ENCODE data around the gene NUP188. TPM values are rescaled to one million over a fixed set of nuclear protein-coding genes. Genes with fewer than 3 reads are reported as not detected.
A peak's percentile ranks its signal among the peaks of the same experiment; 100 is the strongest.
"Not testable (repeated sequence)": the region's sequence is repeated elsewhere in the genome, so short reads cannot be mapped to it uniquely, and the experiment has no call there.

The NUP188 gene
- total RNA-seq, 1 donor from 2014 or later: 50.6 TPM

DNA sequence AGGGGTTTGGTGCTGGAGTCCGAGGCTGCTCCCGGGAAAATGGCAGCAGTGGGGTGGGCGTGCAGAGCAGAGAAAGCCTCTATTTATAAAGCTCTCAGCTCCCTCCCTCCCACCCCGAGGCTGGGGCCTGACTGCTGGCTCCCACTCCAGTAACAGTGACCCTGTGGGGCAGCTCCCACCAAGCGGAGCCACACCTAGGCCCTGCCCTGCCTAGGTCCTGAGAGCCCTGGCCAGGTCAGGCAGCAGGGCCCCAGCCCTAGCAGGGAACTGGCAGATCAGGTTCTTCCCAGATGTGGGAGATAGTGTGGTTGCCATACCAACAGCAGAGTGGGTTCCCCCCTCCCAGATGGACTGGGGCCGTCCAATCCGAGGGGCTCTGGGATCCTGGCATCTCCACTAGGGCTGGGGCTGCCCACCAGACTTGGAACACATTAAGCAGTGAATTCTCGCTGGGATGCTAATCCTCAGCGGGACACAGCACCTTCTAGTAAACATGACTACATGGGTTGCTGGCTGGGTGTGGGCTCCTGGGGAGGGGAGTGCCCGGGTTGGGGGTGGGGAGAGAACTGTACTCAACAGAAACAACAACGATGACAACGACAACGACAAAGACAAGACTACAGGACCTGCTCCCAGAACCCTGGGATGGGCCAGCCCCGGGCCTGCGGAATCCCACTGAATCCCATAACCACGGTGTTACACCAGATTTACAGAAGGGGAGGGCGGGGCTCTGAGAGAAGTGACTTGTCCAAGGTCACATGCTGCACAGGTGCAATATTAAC lies 79.1 kb downstream of the NUP188 start:
- DNase-seq (ENCODE audit: low spot score): no peak

DNA sequence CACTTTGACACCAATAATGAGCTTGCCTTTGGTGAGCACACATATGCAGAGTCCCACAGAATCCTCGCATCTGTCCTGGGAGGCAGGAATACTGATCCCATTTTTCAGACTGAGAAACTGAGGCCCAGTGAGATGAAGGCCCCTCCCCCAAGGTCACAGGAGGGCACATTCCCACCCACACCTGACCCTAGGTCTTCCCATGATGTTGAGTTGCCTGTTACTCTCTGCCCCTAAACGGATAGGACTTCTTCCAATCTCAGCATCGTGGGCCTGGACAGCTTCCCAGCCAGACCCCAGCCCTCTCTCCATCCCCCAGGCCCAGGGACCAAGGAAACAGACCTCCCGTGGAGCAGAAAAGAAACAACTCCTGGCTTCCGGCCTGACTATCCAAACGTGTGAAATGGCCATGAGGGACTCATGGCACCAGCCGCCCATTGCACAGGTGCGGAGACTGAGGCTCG lies 79.8 kb downstream of the NUP188 start:
- no peak for DNase-seq (ENCODE audit: low spot score)

DNA sequence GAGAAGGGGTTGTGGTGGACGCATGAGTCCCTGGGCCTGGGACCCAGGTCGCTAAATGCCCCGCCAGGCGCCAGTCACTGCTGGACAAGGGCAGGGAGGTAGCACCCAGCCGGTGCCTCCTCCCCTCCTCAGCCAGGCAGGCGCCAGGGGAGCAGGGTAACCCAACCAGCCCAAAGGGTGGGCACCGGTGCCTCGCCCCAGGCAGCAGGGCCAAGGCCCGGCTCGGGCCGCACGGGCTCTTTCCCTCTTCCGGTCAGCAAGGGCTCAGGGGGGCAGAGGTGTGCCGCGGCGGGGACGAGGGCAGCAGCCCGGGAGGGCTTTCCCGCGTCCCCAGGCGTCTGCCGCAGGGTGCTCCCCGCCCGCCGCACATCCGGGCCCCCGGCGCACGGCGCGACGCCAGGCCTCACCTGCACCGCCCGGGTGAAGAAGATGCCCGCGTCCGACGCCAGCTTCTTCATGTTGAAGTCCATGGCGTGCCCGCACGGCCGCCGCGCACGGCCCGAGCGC lies 80.2 kb downstream of the NUP188 start:
- no peak for DNase-seq (ENCODE audit: low spot score)

DNA sequence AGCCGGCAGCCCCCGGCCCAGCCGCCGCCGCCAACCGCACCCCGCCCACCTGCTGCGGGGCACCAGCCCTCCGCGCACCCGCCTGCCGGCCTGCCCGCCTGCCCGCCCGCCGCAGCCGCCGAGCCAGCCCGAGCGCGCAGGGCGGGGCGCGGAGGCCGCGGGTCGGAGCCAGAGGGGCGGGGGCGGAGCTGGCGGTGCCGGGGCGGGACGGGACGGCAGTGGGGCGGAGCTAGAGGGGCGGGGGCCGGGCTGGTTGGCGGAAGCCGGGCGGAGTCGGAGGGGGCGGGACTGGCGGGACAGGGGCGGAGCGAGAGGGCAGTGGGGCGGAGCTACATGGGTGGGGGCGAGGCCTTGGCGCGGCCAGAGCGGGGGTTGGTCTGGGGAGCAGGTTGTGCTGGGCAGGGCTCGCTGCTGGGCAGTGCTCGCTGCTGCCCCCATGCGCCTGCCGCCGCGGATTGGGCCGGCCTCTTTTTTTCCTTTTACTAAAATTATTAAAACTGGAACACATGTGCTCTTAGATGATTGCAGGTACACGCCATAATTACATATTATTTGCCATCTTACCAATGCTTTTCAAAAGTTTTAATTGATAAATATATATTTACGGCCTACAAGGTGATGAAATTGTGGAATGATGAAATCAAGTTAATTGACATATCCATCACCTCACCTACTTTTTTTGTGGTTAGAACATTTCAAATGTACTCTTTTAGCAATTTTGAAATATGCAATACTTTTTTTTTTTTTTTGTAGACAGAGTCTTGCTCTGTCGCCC lies 80.9 kb downstream of the NUP188 start, which contains the start of gene SH3GLB2:
Gene SH3GLB2, minus strand, starts transcription at position 140 of the 775 bp plus-strand sequence. CDS start 177 bp downstream, outside the sequence.
- peak; percentile 100 for DNase-seq (ENCODE audit: low spot score)

DNA sequence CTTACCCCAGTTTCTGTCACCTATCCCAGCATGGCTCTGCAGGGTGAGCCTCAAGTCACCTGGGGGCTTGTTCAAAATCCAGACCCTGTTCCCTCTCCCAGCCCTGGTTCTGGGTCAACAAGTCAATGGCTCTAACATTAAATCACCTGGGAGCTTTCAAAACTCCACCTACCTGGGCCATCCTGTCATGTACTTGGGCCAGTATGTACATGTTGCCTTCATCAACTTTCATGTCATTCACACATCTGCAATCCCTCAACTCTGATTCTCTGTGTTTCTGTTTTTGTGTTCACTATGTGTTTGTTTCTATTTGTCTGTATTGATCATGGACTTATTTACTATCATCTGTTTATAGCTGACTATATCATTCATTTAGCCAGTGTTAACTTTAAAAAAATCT lies 82.7 kb downstream of the NUP188 start:
- DNase-seq (ENCODE audit: low spot score): no peak

DNA sequence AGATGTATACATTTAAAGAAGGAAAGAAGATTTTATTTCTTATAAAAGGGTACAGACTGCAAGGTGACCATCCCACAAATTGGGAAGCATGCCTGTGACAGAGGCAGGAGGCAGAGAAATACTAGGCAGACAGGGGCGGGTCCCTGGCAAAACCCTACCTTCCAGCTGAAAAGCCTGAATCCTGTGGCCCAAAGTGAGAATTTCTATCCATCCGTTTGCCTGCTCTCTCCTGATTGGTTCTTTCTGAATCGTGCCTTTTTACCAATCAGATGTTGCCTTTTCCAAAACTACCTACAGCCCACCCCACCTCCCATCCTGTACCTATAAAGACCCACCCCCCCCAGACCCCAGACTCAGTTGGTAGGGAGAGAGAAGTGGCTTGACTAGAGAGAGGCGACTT lies 84.0 kb downstream of the NUP188 start:
- no peak for DNase-seq (ENCODE audit: low spot score)

DNA sequence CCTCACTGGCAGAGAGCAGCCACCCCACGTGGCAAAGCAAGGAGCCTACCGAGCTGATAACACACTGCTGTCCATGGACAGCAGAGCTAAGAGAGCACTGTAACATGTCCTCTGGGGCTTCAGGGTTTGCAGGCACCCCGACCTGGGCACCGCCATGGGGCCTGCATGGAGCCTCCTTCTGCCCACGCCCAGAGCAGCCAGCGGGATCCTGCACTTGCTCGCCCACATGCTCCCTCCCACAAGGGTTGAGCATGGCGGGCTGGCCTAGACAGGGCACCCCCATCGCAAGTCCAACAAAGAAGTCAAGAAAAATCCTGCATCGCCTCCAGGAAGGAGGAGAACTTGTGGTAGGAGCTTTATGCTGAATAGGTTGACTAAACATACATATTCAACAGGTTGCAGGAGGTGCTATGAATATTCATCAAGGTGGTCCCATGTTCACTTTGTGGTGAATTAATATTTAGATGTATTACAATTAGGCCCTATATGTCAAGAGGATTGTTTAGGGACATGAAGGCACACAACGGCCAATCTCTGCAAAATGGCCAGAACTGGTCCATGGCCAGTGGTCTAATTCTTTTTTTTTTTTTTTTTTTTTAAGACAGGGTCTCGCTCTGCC lies 85.2 kb downstream of the NUP188 start:
- no peak for DNase-seq (ENCODE audit: low spot score)

DNA sequence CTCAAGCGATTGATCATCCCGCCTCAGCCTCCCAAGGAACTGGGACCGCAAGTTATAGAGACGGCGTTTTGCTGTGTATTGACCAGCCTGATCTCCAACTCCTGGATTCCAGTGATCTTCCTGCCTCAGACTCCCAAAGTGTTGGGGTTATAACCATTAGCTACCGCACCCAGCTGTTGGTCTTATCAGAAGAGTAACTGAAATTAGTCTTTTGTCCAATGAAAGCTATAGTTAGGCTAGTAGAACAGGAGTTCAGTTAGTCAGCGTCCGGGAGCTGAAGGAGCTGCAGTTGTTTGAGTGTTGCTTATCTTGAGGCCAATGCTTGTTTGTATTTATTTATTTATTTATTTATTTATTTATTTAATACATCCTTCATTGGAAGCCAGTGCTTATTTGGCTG lies 85.7 kb downstream of the NUP188 start:
- DNase-seq (ENCODE audit: low spot score): no peak

DNA sequence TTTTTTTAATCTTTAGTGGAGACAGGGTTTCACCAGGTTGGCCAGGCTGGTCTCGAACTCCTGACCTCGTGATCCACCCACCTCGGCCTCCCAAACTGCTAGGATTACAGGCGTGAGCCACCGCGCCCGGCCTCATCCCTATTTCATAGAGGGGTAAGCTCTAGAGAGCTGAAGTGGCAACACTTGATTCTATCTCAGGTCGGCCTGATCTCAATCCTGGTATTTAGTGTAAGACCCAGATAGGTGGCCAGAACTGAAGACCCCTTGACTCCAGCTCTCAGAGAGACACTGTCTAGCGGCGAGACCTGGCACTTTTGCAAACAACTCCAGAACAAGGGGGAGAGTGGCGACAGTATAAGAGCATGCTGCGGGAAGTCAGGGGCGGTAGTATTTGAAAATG lies 88.3 kb downstream of the NUP188 start:
- DNase-seq (ENCODE audit: low spot score): not testable (repeated sequence)

DNA sequence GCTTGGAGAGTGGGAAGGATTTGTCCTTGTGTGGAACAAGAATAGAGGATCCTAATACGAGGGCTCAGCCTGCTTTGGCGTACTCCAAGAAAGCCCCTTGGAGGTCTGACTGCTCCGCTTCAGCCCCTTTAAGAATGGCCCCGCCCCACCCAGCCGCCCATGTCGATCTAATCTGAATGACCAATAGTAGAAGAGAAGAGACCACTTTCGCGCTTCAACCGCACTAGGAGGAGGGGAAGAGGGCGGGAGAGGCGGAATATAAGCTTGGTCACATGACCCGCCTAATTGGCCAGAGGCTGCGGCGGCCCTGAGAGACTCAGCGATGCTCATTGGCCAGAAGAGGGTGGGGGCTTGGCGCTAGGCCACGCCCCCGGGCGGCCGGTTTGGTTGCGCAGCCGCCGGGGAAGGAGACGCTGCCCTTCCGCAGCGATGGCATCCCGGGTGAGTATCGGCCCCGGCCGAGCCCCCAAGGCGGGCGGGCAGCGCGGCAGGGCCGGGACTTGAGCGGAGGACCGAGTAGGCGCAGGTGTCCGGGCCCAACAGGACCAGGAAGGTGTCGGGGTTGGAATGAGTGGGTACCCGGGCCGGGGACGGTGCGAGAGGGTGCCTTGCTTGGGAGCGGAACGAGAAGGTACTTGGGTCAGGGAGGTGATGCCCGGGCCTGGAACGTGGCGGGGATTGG lies 88.9 kb downstream of the NUP188 start, which contains the start of gene MIGA2:
Gene MIGA2, plus strand, starts transcription at position 386 of the 682 bp plus-strand sequence. CDS start 3,969 bp downstream, outside the sequence.
- peak; percentile 97 for DNase-seq (ENCODE audit: low spot score)

DNA sequence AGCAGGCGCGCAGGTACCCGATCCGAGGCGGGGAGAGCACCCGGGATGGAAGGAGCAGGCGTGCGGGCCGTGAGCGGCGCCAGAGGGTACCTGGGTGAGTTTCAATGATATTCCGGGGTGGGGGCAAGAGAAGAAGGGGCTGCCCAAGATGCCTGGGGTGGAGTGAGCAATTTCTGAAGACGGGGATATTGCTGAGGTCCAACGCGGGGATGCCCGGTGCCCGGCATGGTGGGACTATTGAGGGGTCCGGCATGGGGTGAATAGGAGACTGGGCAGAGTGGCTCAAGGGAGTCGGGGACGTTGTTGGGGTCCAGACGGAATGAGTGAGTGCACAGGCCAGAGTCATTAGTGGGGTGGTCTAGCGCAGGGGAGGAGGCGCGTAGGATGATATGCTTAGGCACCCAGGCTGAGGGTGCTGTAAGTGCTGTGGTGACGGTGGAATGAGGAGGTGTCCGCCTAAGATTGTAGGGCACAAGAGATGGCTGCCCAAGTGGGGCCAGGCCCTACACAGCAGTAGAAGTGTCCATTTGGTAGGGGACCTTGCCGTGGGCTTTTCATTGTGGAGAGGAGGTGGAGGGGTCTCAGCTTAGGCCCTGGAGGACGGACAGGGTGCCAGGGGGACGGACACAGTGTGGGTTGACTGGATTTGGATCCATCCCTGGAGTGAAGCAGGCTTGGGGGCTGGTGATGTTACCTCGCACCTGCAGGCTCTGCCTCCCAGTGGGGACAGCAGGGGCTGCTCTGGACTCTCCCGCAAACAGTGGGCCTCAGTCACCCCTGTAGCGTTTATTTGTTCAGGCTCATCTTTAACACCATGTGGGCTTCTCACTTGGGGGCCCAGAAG lies 89.6 kb downstream of the NUP188 start:
- DNase-seq (ENCODE audit: low spot score): no peak

DNA sequence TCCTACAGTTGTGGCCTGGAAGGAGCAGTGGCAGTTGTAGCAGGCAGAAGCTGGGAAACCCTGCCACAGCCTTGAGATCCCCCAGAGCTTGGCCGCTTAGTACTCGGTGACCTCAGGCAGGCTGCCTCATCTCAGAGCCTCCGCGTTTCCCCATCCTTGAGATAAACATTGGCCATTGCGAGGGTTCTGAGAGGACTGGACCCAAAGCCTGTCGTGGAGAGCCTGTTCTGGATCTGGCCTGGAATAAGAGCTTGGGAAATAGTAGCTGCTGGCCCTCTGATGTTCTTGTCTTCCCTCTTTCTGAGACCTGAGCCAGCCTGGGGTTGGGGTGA lies 90.2 kb downstream of the NUP188 start:
- no peak for DNase-seq (ENCODE audit: low spot score)

DNA sequence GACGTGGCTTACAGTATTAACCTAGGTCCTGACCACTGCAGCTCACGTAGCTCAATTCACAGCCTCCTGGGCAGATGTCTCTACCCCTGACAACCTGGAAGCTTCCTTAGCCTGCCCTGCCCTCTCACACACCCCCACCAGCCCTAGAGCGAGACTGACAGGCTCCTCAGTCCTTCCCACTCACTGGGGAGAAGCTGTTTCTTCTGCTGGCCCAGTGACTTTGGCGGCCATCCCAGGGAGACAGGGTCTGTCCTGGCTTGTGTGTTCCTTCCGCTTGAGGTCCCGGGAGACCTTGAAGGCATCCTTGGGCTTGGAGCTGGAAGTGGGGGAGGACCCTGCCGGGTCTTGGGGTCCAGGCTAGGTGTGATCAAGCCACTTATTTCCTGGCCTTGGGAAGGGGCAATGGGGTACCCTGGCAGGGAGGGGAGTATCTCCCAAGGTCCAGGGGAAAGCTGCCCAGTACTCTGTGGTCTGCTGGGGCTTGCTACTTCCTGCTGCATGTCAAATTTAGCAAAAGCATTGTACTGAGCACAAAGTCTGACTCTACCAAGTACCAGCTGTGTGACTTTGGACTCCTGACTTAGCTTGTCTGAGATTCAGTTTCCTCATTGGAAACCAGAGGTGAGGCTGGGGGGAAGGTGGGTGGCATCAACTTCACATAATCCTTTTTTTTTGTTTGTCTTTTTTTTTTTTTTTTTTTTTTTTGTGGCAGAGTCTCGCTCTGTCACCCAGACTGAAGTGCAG lies 90.8 kb downstream of the NUP188 start:
- DNase-seq (ENCODE audit: low spot score): no peak

DNA sequence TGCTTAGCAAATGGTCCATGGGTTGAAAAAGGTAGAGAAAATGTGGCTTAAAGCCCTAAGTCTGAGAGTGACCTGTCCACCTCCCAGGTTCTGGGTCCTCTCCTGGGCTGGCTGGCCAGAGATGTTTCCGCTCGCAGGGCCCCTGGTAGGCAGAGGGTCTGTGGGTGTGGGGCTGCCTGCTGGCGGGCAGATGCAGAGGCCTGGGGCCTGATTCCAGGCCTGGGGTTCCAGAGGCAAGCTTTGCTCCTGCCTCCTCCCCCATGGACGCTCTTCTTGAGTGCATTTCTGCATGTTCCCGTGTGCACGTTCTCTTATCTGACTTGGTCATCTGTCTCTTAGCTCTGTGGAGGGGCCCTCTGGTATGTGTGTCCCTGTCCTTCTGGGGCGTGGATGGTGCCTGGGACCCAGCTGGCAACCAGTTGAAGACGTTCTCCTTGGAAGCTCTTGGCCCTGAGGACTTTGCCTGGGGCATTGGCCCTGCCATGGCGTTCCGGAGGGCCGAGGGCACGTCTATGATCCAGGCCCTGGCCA lies 92.7 kb downstream of the NUP188 start:
- no peak for DNase-seq (ENCODE audit: low spot score)

DNA sequence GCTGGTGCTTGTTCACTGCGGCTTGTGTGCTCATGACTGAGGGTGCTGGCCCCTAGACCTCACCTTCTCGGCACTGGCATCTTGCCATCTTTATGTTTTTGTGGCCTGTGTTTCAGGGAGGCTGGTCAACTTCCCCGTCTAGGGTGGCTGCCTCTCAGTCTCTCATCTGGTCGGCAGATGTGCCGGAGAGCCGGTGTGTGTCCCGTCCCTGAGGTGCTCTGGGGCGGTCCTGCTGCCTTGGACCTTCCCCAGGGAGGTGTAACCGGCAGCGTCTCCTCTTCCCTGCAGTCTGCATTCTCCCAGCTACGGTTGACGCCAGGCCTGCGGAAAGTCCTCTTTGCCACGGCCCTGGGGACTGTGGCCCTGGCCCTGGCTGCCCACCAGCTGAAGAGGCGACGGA lies 94.5 kb downstream of the NUP188 start:
- no peak for DNase-seq (ENCODE audit: low spot score)

DNA sequence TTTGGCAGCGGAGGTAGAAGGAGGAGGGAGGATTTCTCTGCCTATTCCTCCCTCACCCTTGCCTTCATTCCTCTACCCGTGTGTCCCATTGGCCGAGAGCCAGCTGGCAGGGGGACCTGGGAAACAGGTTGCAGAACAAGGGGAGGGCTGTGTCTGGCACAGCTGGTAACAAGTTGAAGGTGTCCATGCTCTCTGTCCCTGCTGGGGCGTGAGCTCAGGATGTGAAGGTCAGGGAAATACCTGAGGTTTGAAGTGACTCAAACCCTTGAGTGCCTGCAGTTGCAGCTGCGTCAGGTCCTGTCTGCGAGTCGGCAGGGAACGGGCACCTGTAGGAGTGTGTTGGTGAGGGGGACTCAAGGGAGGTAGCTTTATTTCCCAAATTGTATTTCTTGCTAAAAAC lies 105.1 kb downstream of the NUP188 start:
- no peak for DNase-seq (ENCODE audit: low spot score)

DNA sequence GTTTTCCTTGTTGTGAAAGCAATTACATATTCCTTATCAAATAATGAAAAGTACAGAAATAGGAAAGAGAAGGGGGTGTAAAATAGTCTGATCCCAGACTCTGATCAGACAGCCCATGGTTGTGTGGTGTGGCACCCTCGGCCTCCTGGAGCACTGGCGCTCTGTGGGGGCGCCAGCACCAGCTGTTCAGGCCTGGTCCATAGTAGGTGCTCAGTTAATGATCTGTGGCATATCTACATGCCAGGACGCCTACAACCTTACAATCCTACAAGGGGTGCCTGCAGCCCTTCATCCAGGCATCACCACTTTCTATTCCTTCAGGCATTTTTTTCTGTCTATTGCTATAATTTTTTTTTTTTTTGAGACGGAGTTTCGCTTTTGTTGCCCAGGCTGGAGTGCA lies 105.5 kb downstream of the NUP188 start:
- DNase-seq (ENCODE audit: low spot score): no peak

DNA sequence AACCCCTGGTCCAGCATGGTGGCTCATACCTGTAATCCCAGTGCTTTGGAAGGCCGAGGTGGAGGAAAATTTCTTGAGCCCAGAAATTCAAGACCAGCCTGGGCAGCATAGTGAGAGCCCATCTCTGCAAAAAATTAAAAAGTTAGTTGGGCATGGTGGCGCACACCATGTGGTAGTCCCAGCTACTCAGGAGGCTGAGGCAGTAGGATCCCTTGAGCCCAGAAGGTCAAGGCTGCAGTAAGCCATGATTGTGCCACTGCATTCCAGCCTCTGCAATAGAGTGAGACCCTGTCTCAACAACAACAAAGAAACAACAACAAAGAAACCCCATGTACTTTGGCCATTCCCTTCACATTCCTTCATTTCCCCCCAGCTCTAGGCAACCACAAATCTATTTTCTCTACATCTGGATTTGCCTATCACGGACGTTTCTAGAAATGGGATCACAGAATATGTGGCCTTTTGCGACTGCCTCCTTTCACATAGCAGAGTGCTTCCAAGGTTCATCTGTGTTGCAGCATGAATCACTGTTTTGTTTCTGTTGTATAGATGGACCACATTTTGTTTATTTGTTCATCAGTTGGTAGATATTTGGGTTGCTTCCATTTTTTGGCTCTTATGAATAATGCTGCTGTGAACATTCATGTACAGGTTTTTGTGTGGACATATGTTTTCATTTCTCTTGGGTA lies 106.8 kb downstream of the NUP188 start:
- no peak for DNase-seq (ENCODE audit: low spot score)

Measured in mesenteric fat pad (tissue), 1 donor.